ENCODE measurements around the gene ABCD1.

The ABCD1 gene

GRCh38 chrX:153762626-153763173 lies 38.0 kb downstream of the ABCD1 start:
- H3K36me3 ChIP-seq (ENCODE audit: insufficient read depth, low read length) = no peaks in the 10 kb centered on the region
- no peaks in the 10 kb centered on the region for H3K27me3 ChIP-seq (ENCODE audit: insufficient read depth, low read length)
- H4K20me1 ChIP-seq (ENCODE audit: insufficient read depth, low read length) = no peaks in the 10 kb centered on the region
- H3K4me1 ChIP-seq (ENCODE audit: insufficient read depth, low read length, severe bottlenecking) = no peaks in the 10 kb centered on the region
- H3F3A ChIP-seq (ENCODE audit: insufficient read depth, low read length) = no peaks in the 10 kb centered on the region
- no peak overlapping the region for H3K9ac ChIP-seq (ENCODE audit: low read length)
- no peak overlapping the region for H3K27ac ChIP-seq (ENCODE audit: low read depth, low read length, poor library complexity, severe bottlenecking)
- no peak overlapping the region for H2AFZ ChIP-seq (ENCODE audit: low read length)
- H3K4me2 ChIP-seq (ENCODE audit: low read length) = no peak overlapping the region
- H3K79me2 ChIP-seq (ENCODE audit: insufficient read depth, low read length) = no peaks in the 10 kb centered on the region
- H3K4me3 ChIP-seq (ENCODE audit: low read depth, low read length, poor library complexity, severe bottlenecking) = no peak overlapping the region
- no peaks in the 10 kb centered on the region for H3K9me2 ChIP-seq (ENCODE audit: low read depth, low read length)
- TF ChIP-seq EZH2 (IDR thresholded peaks at IDR 0.05; ENCODE audit: borderline replicate concordance, low read length) = no peak
- H3K9me3 ChIP-seq (ENCODE audit: low read length) = no peaks in the 10 kb centered on the region

- no peak overlapping the region for H2AFZ ChIP-seq (ENCODE audit: low read length)
- H3K9me2 ChIP-seq (ENCODE audit: low read depth, low read length) = no peaks in the 10 kb centered on the region
- H3K4me2 ChIP-seq (ENCODE audit: low read length) = no peak overlapping the region
- H3K36me3 ChIP-seq (ENCODE audit: insufficient read depth, low read length) = no peaks in the 10 kb centered on the region
- no peak overlapping the region for H3K4me3 ChIP-seq (ENCODE audit: low read depth, low read length, poor library complexity, severe bottlenecking)
- H3F3A ChIP-seq (ENCODE audit: insufficient read depth, low read length) = no peaks in the 10 kb centered on the region
- H3K27ac ChIP-seq (ENCODE audit: low read depth, low read length, poor library complexity, severe bottlenecking) = no peak overlapping the region
- no peak for TF ChIP-seq EZH2 (IDR thresholded peaks at IDR 0.05; ENCODE audit: borderline replicate concordance, low read length)
- no peak for TF ChIP-seq CTCF (IDR thresholded peaks at IDR 0.05; ENCODE audit: low read length)
- H4K20me1 ChIP-seq (ENCODE audit: insufficient read depth, low read length) = no peaks in the 10 kb centered on the region
- no peaks in the 10 kb centered on the region for H3K79me2 ChIP-seq (ENCODE audit: insufficient read depth, low read length)
- no peaks in the 10 kb centered on the region for H3K4me1 ChIP-seq (ENCODE audit: insufficient read depth, low read length, severe bottlenecking)
- H3K9me3 ChIP-seq (ENCODE audit: low read length) = no peaks in the 10 kb centered on the region
- no peaks in the 10 kb centered on the region for H3K27me3 ChIP-seq (ENCODE audit: insufficient read depth, low read length)
- no peak overlapping the region for H3K9ac ChIP-seq (ENCODE audit: low read length)
These were observed 38.8 kb downstream of the ABCD1 start for GRCh38 chrX:153763298-153763932.

- H2AFZ ChIP-seq (ENCODE audit: low read length) = no peak within 1 kb of the TSS
- H3K4me2 ChIP-seq (ENCODE audit: low read length) = no peak within 1 kb of the TSS
- no peak within 1 kb of the TSS for H3K9ac ChIP-seq (ENCODE audit: low read length)
- no peak within 1 kb of the TSS for H3K27ac ChIP-seq (ENCODE audit: low read depth, low read length, poor library complexity, severe bottlenecking)
- H3K27me3 ChIP-seq (ENCODE audit: insufficient read depth, low read length) = no peaks in the 10 kb centered on the region
- no peaks in the 10 kb centered on the region for H3K36me3 ChIP-seq (ENCODE audit: insufficient read depth, low read length)
- H3F3A ChIP-seq (ENCODE audit: insufficient read depth, low read length) = no peaks in the 10 kb centered on the region
- no peaks in the 10 kb centered on the region for H4K20me1 ChIP-seq (ENCODE audit: insufficient read depth, low read length)
- no peaks in the 10 kb centered on the region for H3K9me3 ChIP-seq (ENCODE audit: low read length)
- peak; percentile 71 for TF ChIP-seq CTCF (IDR thresholded peaks at IDR 0.05; ENCODE audit: low read length)
- no peak for TF ChIP-seq EZH2 (IDR thresholded peaks at IDR 0.05; ENCODE audit: borderline replicate concordance, low read length)
- H3K4me3 ChIP-seq (ENCODE audit: low read depth, low read length, poor library complexity, severe bottlenecking) = no peak within 1 kb of the TSS
- no peaks in the 10 kb centered on the region for H3K4me1 ChIP-seq (ENCODE audit: insufficient read depth, low read length, severe bottlenecking)
- H3K9me2 ChIP-seq (ENCODE audit: low read depth, low read length) = no peaks in the 10 kb centered on the region
- H3K79me2 ChIP-seq (ENCODE audit: insufficient read depth, low read length) = no peaks in the 10 kb centered on the region
These were observed 39.5 kb downstream of the ABCD1 start, which contains the start of gene PLXNB3 for GRCh38 chrX:153763989-153764755. Gene PLXNB3 (plus strand): TSS chrX:153764249. CDS start chrX:153765536, 1,287 bp downstream.

Measured in OCI-LY1 (cell line).